ENCODE measurements around the gene TCF20.

- TF ChIP-seq CTCF (IDR thresholded peaks at IDR 0.05) (no peak), POLR2A (IDR thresholded peaks at IDR 0.05) (no peak), EP300 (IDR thresholded peaks at IDR 0.05) (no peak)
These were observed 12.5 kb upstream of the TCF20 start for GRCh38 chr22:42282943-42283277.
